HUES64 (cell line): ENCODE data around the gene SNCA.

Source experiments
- H3K27ac ChIP-seq: 2 replicates; pipeline ENCODE4 v1.7.0; 2013; ENCODE audit warnings: low read depth, low read length, inconsistent platforms
- H3K27me3 ChIP-seq: 2 replicates; pipeline ENCODE4 v1.6.1; 2013; ENCODE audit warnings: mild to moderate bottlenecking, low read length; ENCODE audit not compliant: insufficient read depth
- H3K36me3 ChIP-seq: 2 replicates; pipeline ENCODE4 v1.6.1; 2013; ENCODE audit warnings: mild to moderate bottlenecking, low read length; ENCODE audit not compliant: insufficient read depth
- H3K4me1 ChIP-seq: 2 replicates; pipeline ENCODE4 v1.6.1; 2013; ENCODE audit warnings: mild to moderate bottlenecking, low read length, moderate library complexity; ENCODE audit not compliant: insufficient read depth
- H3K4me3 ChIP-seq: 2 replicates; pipeline ENCODE4 v1.5.1; 2013; ENCODE audit warnings: mild to moderate bottlenecking, low read length, moderate library complexity
- H3K9ac ChIP-seq: 2 replicates; pipeline ENCODE4 v1.6.1; 2013; ENCODE audit warnings: mild to moderate bottlenecking, low read depth, low read length
- H3K9me3 ChIP-seq: 2 replicates; pipeline ENCODE4 v1.6.1; 2013; ENCODE audit warnings: low read depth, low read length; ENCODE audit not compliant: insufficient read depth
- WGBS: fragments of 150-250, 120-280 bp; methylation state at CpG from one replicate; pipeline ENCODE4 v1.1.7; 2013; ENCODE audit warnings: missing lambda C conversion rate; 5-methylcytosine and 5-hydroxymethylcytosine counted together

Gene SNCA

GRCh38 chr4:89814362-89814761 lies 22.6 kb downstream of the SNCA start:
- Histone ChIP-seq H3K9ac (no peak overlapping the region), H3K27ac (no peak overlapping the region), H3K4me3 (no peak overlapping the region), H3K36me3 (no peaks in the 10 kb centered on the region), H3K27me3 (no peaks in the 10 kb centered on the region), H3K9me3 (no peaks in the 10 kb centered on the region), H3K4me1 (peaks cover 8% of the 10 kb centered on the region; the same call in 1 of the 2 replicates)
- 91% methylated on average over 3 of the region's 3 CpGs for WGBS

GRCh38 chr4:89813197-89813596 lies 23.8 kb downstream of the SNCA start:
- H3K9ac ChIP-seq: no peak overlapping the region
- no peaks in the 10 kb centered on the region for H3K27me3 ChIP-seq
- no peak overlapping the region for H3K4me3 ChIP-seq
- H3K9me3 ChIP-seq: no peaks in the 10 kb centered on the region
- H3K4me1 ChIP-seq: peaks cover 8% of the 10 kb centered on the region; the same call in 1 of the 2 replicates
- H3K36me3 ChIP-seq: no peaks in the 10 kb centered on the region
- 100% methylated on average over 1 of the region's 2 CpGs for WGBS
- H3K27ac ChIP-seq: no peak overlapping the region

- Histone ChIP-seq H3K9ac (no peak overlapping the region), H3K27me3 (no peaks in the 10 kb centered on the region), H3K27ac (no peak overlapping the region), H3K36me3 (no peaks in the 10 kb centered on the region), H3K4me3 (no peak overlapping the region), H3K4me1 (no peaks in the 10 kb centered on the region), H3K9me3 (no peaks in the 10 kb centered on the region)
- WGBS: 93% methylated on average over 6 of the region's 6 CpGs
Measured at GRCh38 chr4:89807441-89808140, 29.4 kb downstream of the SNCA start.

- no peaks in the 10 kb centered on the region for H3K27me3 ChIP-seq
- H3K27ac ChIP-seq: no peak overlapping the region
- H3K9ac ChIP-seq: no peak overlapping the region
- H3K4me1 ChIP-seq: no peaks in the 10 kb centered on the region
- H3K9me3 ChIP-seq: no peaks in the 10 kb centered on the region
- no peak overlapping the region for H3K4me3 ChIP-seq
- WGBS: 94% methylated on average over 2 of the region's 2 CpGs
- no peaks in the 10 kb centered on the region for H3K36me3 ChIP-seq
Measured at GRCh38 chr4:89805297-89805696, 31.7 kb downstream of the SNCA start.

GRCh38 chr4:89803915-89804314 lies 33.0 kb downstream of the SNCA start:
- H3K36me3 ChIP-seq: no peaks in the 10 kb centered on the region
- no peaks in the 10 kb centered on the region for H3K27me3 ChIP-seq
- H3K4me1 ChIP-seq: no peaks in the 10 kb centered on the region
- 100% methylated on average over 2 of the region's 4 CpGs for WGBS
- H3K27ac ChIP-seq: no peak overlapping the region
- H3K9me3 ChIP-seq: no peaks in the 10 kb centered on the region
- no peak overlapping the region for H3K9ac ChIP-seq
- no peak overlapping the region for H3K4me3 ChIP-seq

GRCh38 chr4:89803036-89803435 lies 33.9 kb downstream of the SNCA start:
- Histone ChIP-seq H3K9me3 (no peaks in the 10 kb centered on the region), H3K27ac (no peak overlapping the region), H3K9ac (no peak overlapping the region), H3K27me3 (no peaks in the 10 kb centered on the region), H3K4me1 (no peaks in the 10 kb centered on the region), H3K36me3 (no peaks in the 10 kb centered on the region), H3K4me3 (no peak overlapping the region)
- WGBS: 100% methylated on average over 1 of the region's 1 CpG

GRCh38 chr4:89800527-89801103 lies 36.3 kb downstream of the SNCA start:
- no peaks in the 10 kb centered on the region for H3K9me3 ChIP-seq
- no peaks in the 10 kb centered on the region for H3K4me1 ChIP-seq
- no peaks in the 10 kb centered on the region for H3K27me3 ChIP-seq
- H3K4me3 ChIP-seq: no peak overlapping the region
- H3K27ac ChIP-seq: no peak overlapping the region
- H3K36me3 ChIP-seq: no peaks in the 10 kb centered on the region
- no peak overlapping the region for H3K9ac ChIP-seq
- WGBS: 82% methylated on average over 2 of the region's 3 CpGs

- no peak overlapping the region for H3K9ac ChIP-seq
- H3K4me1 ChIP-seq: no peaks in the 10 kb centered on the region
- H3K36me3 ChIP-seq: no peaks in the 10 kb centered on the region
- H3K4me3 ChIP-seq: no peak overlapping the region
- 100% methylated on average over 3 of the region's 3 CpGs for WGBS
- H3K27me3 ChIP-seq: no peaks in the 10 kb centered on the region
- H3K9me3 ChIP-seq: no peaks in the 10 kb centered on the region
- no peak overlapping the region for H3K27ac ChIP-seq
Measured at GRCh38 chr4:89800012-89800516, 36.9 kb downstream of the SNCA start.

- H3K9ac ChIP-seq: no peak overlapping the region
- no peaks in the 10 kb centered on the region for H3K27me3 ChIP-seq
- no peak overlapping the region for H3K27ac ChIP-seq
- no peaks in the 10 kb centered on the region for H3K9me3 ChIP-seq
- H3K4me1 ChIP-seq: no peaks in the 10 kb centered on the region
- no peaks in the 10 kb centered on the region for H3K36me3 ChIP-seq
- H3K4me3 ChIP-seq: no peak overlapping the region
Measured at GRCh38 chr4:89799071-89799470, 37.9 kb downstream of the SNCA start.

- Histone ChIP-seq H3K4me3 (no peak overlapping the region), H3K4me1 (no peaks in the 10 kb centered on the region), H3K36me3 (no peaks in the 10 kb centered on the region), H3K27ac (no peak overlapping the region), H3K9me3 (no peaks in the 10 kb centered on the region), H3K27me3 (no peaks in the 10 kb centered on the region), H3K9ac (no peak overlapping the region)
Measured at GRCh38 chr4:89797117-89797516, 39.8 kb downstream of the SNCA start.

- H3K9me3 ChIP-seq: no peaks in the 10 kb centered on the region
- no peaks in the 10 kb centered on the region for H3K4me1 ChIP-seq
- no peaks in the 10 kb centered on the region for H3K27me3 ChIP-seq
- no peak overlapping the region for H3K27ac ChIP-seq
- no peak overlapping the region for H3K4me3 ChIP-seq
- WGBS: 100% methylated on average over 1 of the region's 2 CpGs
- no peaks in the 10 kb centered on the region for H3K36me3 ChIP-seq
- no peak overlapping the region for H3K9ac ChIP-seq
Measured at GRCh38 chr4:89788206-89789072, 48.5 kb downstream of the SNCA start.
